GM12865 (cell line): ENCODE measurements around the gene FKBP10.

Experiments used
- DNase-seq: peaks from one replicate; pipeline ENCODE4 v3.0.0; 2010; ENCODE audit warnings: low read depth
- H3K4me3 ChIP-seq: 2 replicates; pipeline ENCODE4 v1.5.1; 2011; ENCODE audit warnings: mild to moderate bottlenecking, low read depth, low read length, control low read depth
- TF ChIP-seq, protein P1 (sequence below): IDR thresholded peaks from 2 replicates; pipeline ENCODE4 v1.5.1; 2011; ENCODE audit warnings: low read length, control low read depth, low read depth, inconsistent platforms; ENCODE audit not compliant: insufficient read depth; ENCODE audit errors: missing control alignments

The FKBP10 gene

GRCh38 chr17:41812381-41813151 is at the start of gene FKBP10:
FKBP10 (plus strand) TSS chr17:41813004; CDS start chr17:41813035, 31 bp downstream.
- peak within 1 kb of the TSS; percentile 59 for H3K4me3 ChIP-seq
- TF ChIP-seq, protein P1, sequence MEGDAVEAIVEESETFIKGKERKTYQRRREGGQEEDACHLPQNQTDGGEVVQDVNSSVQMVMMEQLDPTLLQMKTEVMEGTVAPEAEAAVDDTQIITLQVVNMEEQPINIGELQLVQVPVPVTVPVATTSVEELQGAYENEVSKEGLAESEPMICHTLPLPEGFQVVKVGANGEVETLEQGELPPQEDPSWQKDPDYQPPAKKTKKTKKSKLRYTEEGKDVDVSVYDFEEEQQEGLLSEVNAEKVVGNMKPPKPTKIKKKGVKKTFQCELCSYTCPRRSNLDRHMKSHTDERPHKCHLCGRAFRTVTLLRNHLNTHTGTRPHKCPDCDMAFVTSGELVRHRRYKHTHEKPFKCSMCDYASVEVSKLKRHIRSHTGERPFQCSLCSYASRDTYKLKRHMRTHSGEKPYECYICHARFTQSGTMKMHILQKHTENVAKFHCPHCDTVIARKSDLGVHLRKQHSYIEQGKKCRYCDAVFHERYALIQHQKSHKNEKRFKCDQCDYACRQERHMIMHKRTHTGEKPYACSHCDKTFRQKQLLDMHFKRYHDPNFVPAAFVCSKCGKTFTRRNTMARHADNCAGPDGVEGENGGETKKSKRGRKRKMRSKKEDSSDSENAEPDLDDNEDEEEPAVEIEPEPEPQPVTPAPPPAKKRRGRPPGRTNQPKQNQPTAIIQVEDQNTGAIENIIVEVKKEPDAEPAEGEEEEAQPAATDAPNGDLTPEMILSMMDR: no peak
- DNase-seq: peak; percentile 28

DNA sequence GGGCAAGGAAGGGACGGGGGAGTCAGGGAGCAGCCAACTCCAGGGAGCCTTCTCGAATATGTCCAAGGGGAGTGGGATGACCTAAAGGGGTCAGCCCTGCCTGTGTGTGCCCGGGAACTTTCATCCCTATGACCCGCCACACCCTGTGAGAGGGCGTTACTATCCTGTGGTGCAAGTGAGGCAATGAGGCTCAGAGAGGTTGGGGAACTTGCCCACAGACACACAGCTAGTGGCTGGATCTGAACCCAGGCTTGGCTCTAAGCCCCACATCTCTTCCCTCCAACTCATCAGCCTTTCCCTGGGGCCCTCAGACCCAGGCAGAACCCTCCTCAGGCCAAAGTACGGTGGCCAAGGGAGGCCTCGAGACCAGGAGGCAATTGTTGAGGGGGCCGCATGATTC is 49.5 kb upstream of the FKBP10 start:
- DNase-seq: no peak
- TF ChIP-seq, protein P1: no peak
- H3K4me3 ChIP-seq: no peak overlapping the region

GRCh38 chr17:41766135-41766534 is 46.7 kb upstream of the FKBP10 start:
- TF ChIP-seq, protein P1: no peak
- no peak overlapping the region for H3K4me3 ChIP-seq
- no peak for DNase-seq

- TF ChIP-seq, protein P1: no peak
- no peak overlapping the region for H3K4me3 ChIP-seq
- DNase-seq: no peak
These were observed 45.3 kb upstream of the FKBP10 start for GRCh38 chr17:41767324-41768042.

- TF ChIP-seq, protein P1: no peak
- no peak for DNase-seq
- no peak overlapping the region for H3K4me3 ChIP-seq
These were observed 44.0 kb upstream of the FKBP10 start for GRCh38 chr17:41768682-41769288.

DNA sequence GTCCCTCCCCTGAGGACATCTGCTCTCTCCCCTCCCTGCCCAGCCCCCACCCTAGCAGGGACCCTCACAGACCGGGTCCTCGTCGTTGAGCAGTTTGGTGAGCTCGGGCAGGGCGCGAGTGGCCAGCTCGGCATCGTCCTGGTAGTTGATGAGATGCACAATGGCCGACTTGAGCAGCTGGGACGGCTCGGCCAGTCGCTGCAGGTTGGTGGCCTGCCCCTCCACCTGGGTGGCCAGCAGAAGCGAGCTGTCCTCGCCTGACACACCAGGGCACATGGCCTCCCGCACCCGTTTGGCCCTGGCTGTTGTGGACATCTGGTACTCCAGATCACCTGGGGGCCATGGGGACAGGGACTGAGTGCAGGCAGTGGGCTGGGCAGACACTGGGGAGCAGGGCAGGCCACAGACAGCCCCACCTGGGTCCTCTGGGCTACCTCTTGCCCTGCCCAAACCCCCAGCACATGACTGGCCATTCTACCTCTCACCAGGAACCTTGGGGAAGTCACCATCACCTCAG is 43.4 kb upstream of the FKBP10 start:
- no peak for DNase-seq
- TF ChIP-seq, protein P1: no peak
- no peak overlapping the region for H3K4me3 ChIP-seq
